T-helper 1 cell (primary cell): ENCODE measurements around the gene SIGMAR1.

Experiments
- DNase-seq, 5 donors: peaks; one replicate each; pipeline ENCODE4 v3.0.0-alpha.2; 2012 to 2020

SIGMAR1 gene

DNA sequence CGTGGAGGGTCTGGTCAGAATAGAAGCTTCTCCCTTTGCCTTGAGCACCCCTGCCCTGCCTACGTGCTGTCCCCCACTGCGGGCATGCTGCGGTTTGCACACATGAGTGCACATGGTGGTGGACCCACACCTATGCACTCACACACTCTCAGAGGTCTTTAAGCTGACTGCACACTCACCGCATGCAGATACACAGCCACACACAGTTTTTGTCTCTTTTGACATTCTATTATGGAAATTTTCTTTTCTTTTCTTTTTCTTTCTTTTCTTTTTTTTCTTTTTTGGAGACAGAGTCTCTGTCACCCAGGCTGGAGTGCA, 8.1 kb downstream of the SIGMAR1 start:
- no peak for DNase-seq

DNA sequence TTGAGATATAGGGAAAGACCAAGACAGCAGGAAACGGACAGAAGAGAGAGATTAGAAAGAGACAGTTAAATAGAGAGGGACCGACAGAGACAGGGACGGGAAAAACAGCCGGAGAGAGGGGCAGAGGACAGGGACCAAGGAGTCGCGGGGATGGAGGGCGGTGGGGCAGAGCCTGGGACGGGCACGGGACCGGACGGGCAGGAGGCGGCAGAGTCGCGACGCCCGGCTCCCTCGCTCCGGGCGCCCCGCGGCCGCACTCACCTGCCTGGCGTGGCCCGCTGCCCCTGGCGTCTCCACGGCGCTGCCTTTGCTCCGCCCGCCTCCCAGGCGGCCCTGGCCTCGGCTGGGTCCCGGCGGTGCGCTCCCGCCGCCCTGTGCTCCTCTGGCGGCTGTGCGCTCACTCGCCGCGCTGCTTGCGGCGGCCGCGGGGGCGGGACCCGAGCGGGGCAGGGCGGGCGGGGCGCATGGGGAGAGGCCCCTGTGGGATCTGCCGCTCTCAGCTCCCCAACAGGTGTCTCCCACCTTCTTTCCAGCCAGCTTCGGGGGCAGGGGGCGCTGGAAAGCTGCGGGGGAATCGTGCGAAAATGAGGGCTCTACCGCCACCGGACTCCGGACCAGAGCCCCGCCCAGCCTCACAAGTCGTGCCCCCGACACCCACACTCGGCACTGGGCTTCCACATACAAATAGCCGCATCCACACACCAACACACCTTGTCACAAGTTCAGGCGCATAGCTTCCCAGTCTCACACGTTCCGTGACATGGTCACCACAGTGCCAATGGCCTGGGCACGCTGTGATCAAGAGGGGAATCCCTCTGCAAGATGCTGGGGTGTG, 8.7 kb downstream of the SIGMAR1 start, which contains the start of gene ARID3C:
Gene ARID3C (minus strand): TSS at position 411 of the 835 bp plus-strand sequence. CDS start 1,052 bp downstream, outside the sequence.
- DNase-seq = peak in 3 of 5 donors; percentile 18 to 53 (median 27)

DNA sequence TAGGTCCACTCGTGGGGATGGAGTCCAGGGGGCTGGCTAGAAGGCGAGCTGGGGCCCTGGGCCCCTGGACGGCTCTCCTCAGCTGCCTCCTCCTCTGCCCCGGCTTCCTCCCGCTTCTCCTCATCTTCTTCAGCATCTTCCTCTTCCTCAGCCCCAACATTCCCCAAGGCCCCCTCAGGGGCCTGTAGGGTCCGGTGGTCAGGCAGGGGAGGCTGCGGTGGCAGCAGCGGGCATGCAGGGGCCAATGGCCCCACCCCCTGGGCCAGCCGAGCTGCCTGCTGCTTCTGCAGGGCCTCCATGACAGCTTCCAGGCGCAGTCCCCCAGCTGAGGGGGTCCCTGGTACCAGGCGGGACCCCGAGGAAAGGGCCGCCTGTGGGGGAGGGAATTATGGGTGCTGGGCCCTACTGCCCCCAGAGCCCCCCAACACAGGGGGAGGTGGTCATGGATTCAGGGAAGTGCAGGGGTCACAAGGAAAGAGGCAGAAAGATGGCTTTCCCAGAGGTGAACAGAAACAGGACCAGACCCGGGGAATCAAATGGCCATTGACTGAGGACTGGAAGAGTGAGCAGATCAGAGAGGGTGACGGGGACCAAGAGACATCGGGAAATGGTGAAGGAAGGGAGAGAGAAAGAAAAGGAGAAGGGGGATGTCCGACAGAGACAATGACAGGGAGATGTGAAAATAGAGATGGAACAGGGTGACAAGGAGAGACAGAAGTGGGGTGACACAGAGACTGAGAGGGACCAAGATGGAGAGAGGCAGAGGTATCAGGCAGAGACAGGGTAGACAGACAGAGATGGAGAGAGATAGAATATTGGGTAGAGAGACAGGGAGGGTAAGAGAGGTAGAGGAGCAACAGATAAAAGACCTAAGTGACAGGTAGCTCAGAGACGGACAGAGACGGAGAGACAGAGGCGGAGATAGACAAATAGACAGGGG, 9.6 kb downstream of the SIGMAR1 start:
- DNase-seq = no peak

DNA sequence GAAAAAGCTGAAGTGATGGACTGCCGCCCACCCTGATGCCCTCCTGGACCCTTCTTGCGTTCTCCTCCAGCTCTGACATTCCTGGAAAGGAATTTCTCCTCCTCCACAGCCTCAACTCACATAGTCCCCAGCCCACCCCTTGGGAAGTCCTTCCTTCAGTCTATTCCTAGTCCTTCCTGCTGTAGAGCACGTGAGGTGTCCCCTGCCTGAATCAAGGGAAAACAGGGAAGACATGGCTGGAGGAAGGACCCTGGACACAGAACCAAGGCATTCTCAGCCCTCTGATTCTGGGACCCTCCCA, 12.5 kb downstream of the SIGMAR1 start:
- no peak for DNase-seq

DNA sequence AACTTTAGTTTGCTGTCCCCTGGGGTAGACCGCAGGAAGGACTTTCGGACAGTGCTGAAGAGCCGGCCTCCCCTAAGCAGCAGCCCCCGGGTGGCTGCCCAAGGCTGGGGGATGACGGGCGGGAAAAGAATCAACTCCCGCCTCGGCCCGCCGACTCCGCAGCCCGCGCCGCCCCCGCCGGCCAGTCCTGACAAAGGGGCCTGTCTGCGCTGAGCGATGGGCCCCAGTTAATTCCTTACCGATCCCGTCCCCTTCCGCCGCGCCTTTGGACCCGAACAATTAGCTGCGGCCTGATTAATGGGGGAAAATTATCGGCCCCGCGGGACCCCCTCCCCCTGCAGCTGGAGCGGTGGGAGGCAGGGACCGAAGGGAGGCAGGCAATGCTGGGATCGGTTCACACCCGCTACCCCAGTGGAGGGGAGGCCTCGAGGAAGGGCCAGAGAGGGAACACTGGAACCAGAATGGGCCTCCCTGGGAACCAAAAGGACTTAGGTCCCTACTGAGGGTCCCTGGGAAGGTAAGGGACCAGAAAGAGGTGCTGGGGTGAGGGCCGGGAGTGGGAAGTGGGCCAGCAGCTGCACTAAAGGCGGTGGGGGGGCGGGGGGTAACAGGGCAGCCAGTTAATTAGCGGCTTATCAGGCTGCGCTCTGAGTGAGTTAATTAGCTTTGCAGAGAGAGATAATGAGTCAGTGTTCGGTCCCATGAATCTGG, 13.0 kb downstream of the SIGMAR1 start:
- no peak for DNase-seq

DNA sequence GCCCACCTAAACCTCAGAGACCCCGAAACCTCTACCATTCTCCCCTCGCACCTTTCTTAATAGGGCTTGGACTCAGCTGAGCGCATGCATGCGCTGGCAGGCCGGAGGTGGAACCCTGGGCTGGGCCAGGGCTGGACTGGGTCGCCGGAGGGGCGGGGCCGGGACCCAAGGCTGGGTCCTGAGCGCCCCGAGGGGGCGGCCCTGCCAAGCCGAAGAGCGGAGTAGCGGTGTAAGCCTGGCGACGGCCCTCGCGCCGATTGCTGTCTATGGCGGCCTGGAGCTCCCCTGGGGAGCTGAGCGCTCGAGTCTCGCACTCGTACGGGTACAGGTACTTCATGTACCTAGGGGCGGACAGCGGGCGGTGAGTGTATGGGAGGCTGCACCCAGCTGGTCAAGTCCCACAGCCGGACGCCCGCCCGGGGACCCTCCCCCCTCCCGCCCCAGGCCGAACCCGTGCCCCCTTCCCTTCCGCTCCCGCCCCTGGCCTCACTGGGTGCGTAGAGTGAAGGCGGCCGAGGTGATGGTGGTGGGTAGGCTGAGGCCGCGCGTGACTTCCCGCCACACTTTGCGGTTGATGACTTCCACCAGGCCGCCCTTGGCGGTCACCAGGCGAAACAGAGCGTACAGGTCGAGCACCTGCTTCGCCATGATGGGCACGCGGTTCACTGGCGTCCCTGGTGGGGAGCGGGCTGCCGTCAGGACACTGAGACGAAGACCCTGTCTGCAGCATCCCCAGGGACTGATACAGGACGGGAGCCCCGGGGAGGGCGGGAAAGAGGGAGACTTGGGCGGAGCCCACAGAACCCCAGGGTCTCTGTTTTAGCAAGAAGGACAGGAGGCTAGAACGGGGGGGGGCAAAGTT, 14.0 kb downstream of the SIGMAR1 start:
- no peak for DNase-seq

DNA sequence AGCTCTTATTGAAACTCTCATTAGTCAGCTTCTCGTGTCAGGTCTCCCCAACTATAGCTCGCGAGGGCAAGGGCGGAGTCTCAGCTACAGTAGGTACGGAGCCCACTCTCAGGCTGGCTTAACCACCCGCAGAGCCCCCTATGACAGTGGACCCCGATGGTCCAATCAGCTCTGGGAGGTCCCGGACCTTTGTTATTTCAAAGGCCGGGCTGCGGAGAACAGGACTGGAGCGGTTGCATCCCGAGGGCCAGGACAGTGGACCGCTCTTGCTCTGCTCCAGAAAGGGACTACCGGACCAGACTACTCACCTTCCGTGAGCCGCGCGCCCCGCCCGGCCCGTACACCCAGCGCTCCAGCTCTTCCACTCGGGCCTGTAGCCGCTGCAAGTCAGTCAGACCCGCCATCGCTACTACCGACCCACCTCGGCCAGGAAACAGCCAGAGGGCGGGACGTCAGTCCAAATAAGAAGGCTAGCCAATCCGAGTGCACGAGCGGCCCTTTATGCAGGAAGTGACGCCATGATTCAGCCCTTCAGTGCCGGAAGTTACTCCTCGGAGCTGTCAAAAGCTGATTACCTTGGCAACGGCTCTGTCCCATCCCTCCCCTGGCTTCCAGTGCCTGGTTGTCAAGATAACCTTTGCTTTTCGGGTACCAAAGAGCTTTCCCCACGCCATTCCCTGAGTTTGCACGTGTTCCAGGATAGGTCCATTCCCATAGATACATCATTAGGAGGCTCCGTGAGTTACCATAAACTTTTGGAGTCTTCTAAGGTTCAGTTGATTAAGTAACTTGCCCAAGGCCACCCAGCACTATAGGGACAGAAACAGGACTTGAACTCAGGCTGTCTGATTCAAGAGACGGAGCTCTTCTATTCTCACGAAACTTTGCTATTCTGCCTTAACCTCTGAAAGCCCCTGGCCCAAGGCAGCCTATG, 17.3 kb downstream of the SIGMAR1 start, which contains the start of gene DCTN3:
Gene DCTN3 (minus strand): TSS at position 435 of the 934 bp plus-strand sequence. CDS start 31 bp downstream, at position 404.
- DNase-seq = peak; percentile 81 to 95 (median 88)

DNA sequence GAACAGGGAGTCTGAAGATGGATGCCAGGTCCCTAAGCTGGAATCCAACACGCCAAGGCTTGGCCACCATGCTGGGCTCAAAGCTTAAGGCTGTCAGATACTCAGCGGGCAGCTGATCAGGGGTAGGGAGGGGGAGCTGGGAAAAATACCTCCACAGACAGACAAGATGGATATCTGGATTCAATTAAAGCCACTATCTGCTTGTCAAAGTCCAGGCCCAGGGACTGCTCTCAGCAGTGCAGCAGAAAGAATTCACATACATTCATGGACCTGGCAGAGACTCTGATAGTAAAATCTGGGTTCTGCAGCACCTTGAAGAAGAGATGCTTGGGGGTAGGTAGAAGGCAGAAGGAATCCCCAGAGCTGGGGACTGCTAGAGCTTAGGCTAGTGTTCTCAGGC, 22.5 kb downstream of the SIGMAR1 start:
- no peak for DNase-seq

DNA sequence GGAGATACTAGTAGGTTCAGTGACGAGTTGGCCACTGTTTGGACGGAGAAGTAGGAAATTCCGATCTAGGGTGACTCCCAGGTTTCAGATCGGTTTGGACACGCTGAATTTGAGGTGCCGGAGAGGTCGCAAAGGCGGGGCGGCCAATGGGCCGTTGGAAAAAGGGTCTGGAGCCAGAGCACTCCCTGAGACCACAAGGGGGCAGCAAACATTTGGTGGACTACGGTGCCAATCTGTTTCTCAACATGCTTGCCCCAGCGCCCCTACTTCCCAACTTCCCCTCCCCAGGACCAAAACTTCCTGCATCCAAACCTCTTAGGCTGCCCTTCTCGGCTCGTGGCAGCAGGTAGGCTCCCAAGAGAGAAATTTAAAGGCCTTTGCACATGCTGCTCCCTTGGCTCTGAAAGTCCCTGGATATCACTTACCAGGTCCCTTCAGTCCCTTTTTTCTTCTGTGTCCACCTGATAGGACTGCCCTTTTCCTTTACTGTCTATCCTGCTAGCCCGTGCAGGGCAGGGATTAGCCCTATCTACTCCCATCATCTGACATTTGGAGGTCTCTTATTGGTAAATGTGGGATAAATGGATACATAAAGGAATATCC, 24.7 kb downstream of the SIGMAR1 start:
- DNase-seq = peak; percentile 36 to 65 (median 59)

DNA sequence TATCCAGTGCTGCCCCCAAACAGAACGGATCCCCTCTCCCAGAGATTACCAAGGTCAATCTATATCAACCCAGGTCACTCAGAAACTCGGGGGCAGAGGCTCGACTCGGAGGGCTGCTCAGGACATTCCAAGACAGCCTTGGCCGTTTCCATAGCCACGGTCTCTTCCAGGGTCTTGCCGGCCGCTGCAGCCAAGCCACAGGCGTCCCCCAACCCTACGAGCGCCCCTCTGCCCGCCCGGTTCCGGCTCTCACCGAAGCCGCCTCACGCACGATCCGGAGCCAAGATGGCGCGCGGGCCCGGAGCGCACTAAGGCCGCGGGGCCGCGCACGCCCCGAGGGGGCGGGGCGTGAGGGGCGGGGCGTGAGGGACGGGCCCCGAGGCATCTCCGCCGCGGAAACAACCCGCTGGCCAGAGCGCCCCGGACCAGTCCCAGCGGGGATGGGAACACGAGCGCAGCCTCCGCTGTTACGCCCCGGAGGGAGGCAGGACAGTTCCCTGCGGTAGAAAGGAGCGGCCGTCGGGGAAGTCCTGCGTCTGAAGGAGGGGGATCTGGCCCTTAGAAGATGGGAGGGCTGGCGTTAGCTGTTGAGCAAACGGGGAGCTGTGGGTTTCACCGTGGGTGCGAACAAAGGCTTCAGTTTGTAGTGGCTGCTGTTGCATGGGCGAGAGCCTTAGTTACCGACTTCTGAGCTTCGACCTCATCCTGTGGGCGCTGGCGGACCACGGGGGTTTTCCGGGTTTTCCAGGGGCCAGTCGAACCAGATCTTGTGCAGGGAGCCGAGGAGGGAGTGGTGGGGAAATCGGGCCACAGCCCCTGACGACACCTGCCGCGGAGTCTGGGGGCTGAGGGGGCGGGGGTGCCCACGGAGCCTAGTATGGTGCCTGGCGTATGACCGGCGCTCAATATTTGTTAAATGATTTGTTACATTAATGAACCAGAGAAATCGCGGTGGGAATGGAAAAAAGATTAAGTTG, 25.5 kb downstream of the SIGMAR1 start, which contains the start of gene RPP25L:
Gene RPP25L (minus strand): TSS at position 287 of the 977 bp plus-strand sequence. CDS start 801 bp downstream, outside the sequence.
- DNase-seq = peak; percentile 75 to 85 (median 80)

DNA sequence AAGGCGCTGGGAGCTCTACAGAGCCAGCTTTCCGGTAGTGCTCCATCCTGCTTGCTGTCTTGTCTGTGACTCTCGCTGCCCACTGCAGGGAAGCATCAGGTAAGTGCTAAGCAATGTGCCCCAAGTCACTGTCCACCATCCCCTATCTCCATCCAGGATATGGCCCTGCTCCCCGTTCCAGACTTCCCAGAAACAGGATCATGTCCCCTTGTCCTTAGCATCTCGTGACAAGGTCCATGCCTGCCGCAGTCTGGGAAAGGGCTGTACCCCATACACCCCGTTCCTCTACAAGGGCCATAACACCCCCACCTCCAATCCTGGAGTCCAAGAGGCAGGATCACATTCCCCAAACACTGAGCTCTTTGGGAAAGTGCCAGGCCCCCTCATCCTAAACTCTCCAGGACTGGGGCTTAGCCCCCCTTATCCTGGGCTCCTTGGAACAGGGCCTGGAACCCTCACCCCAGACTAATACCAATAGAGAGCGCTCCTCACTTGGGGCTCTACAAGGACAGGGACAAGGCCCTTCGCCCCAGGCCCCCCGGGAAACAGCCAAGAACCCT, 26.3 kb downstream of the SIGMAR1 start:
- no peak for DNase-seq

DNA sequence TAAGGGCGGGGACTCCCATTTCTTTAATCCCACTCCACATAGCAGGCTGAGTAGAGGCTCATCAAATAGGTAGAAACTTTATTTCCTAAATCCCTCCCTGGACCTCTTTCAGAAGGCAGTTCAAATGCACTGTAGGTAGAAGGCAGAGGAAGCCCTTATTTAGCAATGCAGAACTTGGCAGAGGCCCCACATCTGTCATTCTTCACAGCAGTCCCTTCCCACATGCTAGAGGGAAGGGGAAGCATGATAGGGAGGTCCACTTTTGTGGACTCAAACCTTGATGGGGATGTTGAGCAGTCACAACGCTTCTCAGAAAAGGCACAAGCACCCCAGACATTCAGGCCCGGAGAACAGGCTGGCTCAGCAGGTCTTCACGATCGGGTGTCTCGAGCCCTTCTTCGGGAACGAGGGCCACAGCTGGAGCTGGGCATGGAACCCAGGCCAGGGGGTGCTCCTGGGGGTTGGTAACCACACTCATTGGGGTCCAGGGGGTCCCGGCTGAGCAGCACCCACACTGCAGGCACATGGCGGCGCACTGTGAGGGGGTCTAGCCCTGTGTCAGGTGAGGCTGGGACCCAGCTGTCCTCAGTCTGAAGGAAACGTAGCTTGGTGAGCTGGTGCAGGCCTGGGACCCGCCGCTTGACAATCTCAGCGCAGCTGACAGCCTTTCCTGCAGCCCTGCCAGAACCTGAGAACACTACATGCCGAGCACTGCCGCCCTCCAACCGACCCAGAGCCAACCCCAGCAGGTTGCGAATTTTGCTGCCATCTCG, 27.0 kb downstream of the SIGMAR1 start:
- no peak for DNase-seq

DNA sequence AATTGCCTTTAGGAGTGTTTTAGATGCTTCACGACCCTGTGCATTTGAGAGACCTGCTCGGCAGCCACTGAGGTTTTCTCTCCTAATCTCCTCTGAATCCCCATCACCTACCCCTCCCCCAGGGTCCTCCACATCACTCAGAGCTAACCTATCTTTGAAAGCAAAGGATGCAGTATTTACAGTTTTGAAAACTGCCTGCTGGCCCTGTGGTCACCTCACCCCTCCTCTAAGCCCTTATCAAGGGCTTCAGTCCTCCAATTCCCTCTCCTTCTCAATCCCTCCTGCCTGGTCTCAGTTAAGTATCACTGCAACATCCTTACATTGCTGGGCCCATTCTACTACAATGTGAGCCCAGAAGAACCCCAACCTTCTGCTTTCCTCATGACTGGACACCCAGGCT, 30.3 kb downstream of the SIGMAR1 start:
- no peak for DNase-seq

DNA sequence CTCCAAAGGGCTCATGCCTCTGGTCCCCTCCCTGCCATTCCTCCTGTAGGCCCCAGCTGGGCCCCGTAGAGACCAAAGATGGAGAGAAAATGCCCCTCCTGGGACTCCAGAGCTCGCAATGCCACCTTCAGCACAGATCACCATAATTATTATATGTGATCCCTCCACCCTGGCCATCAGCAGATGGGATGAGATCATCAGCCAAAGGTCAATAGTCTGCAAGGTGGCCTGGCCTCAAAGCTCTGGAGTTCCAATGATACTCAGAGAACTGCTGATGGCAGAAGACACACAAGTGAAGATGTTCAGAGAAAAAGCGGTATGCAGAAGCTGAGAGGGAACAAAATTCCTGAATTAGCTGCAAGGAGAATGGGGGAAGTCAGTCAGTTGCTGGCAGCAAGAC, 30.7 kb downstream of the SIGMAR1 start:
- DNase-seq = no peak

DNA sequence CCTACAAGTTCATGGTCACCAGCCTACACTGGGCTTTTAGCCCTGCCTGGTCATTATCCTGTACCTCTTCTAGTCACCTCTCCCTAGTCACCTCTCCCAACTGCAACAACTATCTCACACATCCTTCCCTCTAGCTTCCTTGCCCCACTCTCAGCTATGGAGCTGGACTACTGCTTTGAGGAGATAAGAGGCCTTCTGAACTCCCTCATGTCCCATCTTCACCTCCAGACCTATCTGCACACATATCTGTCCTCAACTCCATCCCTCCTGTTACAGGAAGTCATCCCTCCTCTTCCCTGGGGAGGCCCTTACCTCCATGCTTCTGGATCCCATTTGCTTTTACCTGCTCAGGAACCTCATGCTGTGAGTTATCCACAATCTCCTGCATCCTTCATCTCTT, 31.4 kb downstream of the SIGMAR1 start:
- no peak for DNase-seq

DNA sequence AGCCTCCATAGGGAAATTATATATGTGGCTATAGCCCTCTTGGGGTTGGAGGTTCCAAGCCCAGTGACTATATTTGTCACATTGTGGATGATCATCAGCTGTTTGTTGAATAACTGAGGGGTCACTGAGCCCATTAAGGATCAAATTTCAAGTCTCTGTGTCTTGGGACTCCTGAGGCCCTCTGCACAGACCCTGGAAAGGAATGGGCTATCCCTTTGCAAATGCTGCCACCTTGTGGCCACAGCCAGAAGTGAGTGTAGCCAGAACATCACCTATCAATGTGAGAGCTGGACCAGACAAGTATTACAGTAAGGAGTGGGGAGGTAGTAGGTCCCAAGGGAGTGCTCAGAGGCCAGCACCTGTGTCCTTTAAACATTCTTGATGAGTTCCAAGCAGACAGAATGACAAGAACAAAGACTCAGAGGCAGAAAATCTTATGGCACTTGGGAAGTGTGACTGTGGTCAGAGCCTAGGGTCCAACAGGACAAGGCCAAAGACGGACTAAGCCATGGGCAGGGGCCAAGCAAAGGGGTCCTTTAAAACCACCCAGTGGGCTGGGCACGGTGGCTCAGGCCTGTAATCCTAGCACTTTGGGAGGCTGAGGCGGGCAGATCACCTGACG, 33.9 kb downstream of the SIGMAR1 start:
- peak; percentile 51 to 77 (median 65) for DNase-seq

DNA sequence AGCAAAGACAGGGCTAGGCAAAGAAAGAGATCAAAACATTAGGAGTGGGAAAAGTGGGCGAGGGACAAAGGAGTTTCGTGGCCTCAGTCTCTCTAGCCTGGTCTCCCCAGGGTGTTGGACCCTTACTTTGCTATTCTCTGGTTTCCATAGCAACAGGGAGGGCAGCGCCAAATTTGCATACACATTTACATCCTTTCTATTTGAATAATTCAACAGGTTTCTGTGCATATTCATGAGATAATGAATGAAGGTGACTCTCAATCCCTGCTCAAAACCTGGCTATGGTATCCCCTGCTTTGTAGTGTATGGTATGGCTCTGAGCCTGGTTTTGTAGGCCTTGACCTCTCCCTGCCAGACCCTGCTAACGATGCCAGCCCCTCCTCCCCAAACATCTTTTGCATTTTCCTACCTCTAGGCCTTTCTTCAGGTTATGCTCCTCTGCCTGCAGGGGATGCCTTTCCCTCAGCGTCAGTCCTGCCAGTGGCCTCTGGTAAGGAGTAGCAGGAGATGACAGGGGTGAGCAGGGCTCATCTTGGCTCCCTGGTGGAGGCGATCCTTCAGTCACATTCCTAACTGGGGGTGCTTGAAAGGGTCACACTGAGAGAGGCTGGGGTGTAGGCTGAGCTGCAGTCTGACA, 35.5 kb downstream of the SIGMAR1 start:
- no peak for DNase-seq
